ENCODE measurements around the gene STAG1.

The STAG1 gene

DNA sequence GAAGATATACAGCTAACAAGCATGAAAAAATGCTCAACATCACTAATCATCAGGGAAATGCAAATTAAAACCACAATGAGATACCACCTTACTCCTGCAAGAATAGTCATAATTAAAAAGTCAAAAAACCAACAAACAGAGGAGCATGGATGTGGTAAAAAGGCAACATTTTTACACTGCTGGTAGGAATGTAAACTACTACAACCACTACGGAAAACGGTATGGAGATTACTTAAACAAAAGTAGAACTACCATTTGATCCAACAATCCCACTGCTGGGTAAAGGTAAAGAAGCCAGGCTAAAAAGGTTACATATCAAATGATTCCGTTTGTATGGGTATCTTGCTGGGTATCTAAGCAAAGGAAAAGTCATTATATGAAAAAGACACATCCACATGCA is 53.8 kb downstream of the STAG1 start:
- TF ChIP-seq CTCF (IDR thresholded peaks at IDR 0.05; ENCODE audit: low read depth, low read length): no peak
- no peak overlapping the region for H3K4me3 ChIP-seq (ENCODE audit: low read depth, low read length)

DNA sequence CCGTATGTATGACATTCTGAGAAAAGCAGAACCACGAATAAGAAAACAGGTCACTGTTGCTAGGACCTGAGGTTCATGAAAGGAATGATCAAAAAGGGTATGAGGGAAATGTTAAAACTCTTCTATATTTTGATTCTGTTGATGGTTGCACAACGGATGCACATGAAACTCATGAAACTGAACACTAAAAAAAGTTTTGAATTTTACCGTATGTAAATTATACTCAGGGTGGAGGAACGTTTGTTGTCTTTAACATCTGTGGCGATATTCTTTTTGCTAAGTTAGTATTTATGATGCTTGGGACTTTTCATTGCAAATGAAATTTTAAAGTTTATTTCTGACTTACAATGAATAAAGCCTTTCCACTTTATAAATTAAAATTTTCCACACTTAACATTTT is 55.4 kb downstream of the STAG1 start:
- no peak overlapping the region for H3K4me3 ChIP-seq (ENCODE audit: low read depth, low read length)
- TF ChIP-seq CTCF (IDR thresholded peaks at IDR 0.05; ENCODE audit: low read depth, low read length): no peak

- no peak overlapping the region for H3K4me3 ChIP-seq (ENCODE audit: low read depth, low read length)
- no peak for TF ChIP-seq CTCF (IDR thresholded peaks at IDR 0.05; ENCODE audit: low read depth, low read length)
Observed at GRCh38 chr3:136694321-136694720, 57.9 kb downstream of the STAG1 start.

DNA sequence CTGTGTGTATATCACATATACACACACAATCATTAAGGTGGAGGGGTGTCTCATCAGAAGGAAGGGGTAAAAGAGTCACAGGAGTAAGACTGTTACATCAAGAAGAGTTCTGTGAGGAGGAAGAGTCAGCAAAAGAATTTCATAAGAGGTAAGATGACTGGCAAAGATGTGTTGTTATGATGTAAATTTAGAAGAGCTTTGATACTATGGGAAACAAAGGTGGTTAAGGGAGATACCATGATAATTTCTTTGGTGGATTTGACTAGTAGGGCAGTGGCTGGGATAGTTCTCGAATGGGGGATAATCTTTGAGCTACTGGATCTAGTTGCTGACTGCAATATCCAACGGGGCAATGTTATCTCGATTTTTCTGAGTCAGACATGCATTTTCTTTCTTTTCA is 61.6 kb downstream of the STAG1 start:
- no peak for TF ChIP-seq CTCF (IDR thresholded peaks at IDR 0.05; ENCODE audit: low read depth, low read length)

GRCh38 chr3:136685882-136686281 is 66.3 kb downstream of the STAG1 start:
- TF ChIP-seq CTCF (IDR thresholded peaks at IDR 0.05; ENCODE audit: low read depth, low read length): no peak

More for the DNA sequence above, 61.6 kb downstream of the STAG1 start:
- H3K4me3 ChIP-seq (ENCODE audit: low read depth, low read length): no peak overlapping the region

GRCh38 chr3:136682740-136683312 is 69.4 kb downstream of the STAG1 start:
- TF ChIP-seq CTCF (IDR thresholded peaks at IDR 0.05; ENCODE audit: low read depth, low read length): no peak
- H3K4me3 ChIP-seq (ENCODE audit: low read depth, low read length): no peak overlapping the region

More at GRCh38 chr3:136685882-136686281, 66.3 kb downstream of the STAG1 start:
- H3K4me3 ChIP-seq (ENCODE audit: low read depth, low read length): no peak overlapping the region

DNA sequence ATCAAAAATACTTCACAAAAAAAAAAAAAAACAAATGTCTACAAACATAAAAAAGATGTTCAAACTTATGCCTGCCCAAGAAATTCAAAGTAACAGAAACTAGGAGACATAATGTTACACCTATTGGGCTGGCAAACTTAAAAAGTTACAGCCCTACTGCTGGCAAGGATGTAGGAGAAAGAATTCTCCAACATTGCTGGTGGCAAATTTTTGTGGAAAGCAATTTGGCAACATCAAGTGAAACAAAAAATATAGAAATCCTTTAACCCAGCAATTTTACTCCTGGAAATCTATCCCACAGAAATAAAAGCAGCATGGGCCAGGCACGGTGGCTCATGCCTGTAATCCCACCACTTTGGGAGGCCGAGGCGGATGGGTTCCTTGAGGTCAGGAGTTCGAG is 73.2 kb downstream of the STAG1 start:
- TF ChIP-seq CTCF (IDR thresholded peaks at IDR 0.05; ENCODE audit: low read depth, low read length): no peak
- no peak overlapping the region for H3K4me3 ChIP-seq (ENCODE audit: low read depth, low read length)
